Progenitor cell of endocrine pancreas (in vitro differentiated cells): ENCODE measurements around the gene LTBP2. TPM values are rescaled to one million over a fixed set of nuclear protein-coding genes. Genes with fewer than 3 reads are reported as not detected.
"Not testable (repeated sequence)": the region's sequence is repeated elsewhere in the genome, so short reads cannot be mapped to it uniquely, and the experiment has no call there.

Experiments
- DNase-seq: peaks from one replicate; pipeline ENCODE4 v3.0.0; 2021; ENCODE audit warnings: low spot score; ENCODE audit not compliant: unreplicated experiment
- H3K27ac Mint-ChIP-seq: 2 replicates; pipeline ENCODE4 v1.8.0; 2021; ENCODE audit warnings: mild to moderate bottlenecking, moderate library complexity, mixed read lengths
- H3K27me3 Mint-ChIP-seq: 2 replicates; pipeline ENCODE4 v1.8.0; 2021; ENCODE audit warnings: mixed read lengths
- H3K36me3 Mint-ChIP-seq: 2 replicates; pipeline ENCODE4 v1.8.0; 2022; ENCODE audit warnings: mixed read lengths; ENCODE audit not compliant: insufficient read depth
- H3K4me1 Mint-ChIP-seq: 2 replicates; pipeline ENCODE4 v1.8.0; 2021; ENCODE audit warnings: low read depth, mixed read lengths
- H3K4me3 Mint-ChIP-seq: 2 replicates; pipeline ENCODE4 v1.8.0; 2021; ENCODE audit warnings: low read depth, mild to moderate bottlenecking, moderate library complexity, mixed read lengths
- H3K9me3 Mint-ChIP-seq: 2 replicates; pipeline ENCODE4 v1.8.0; 2021; ENCODE audit warnings: low read depth, mixed read lengths
- CTCF ChIP-seq: fragments of 200-600 bp; sonication (generic); IDR thresholded peaks from one replicate; pipeline ENCODE4 v1.5.0; 2021; ENCODE audit warnings: antibody characterized with exemption, mild to moderate bottlenecking; ENCODE audit not compliant: unreplicated experiment
- total RNA-seq: library from RNA; stranded (reverse); gene quantifications from 2 replicates; pipeline ENCODE4 v1.2.1, GENCODE V29; 2021

Gene LTBP2
- total RNA-seq, 1 donor from 2014 or later: 0.79 TPM

DNA sequence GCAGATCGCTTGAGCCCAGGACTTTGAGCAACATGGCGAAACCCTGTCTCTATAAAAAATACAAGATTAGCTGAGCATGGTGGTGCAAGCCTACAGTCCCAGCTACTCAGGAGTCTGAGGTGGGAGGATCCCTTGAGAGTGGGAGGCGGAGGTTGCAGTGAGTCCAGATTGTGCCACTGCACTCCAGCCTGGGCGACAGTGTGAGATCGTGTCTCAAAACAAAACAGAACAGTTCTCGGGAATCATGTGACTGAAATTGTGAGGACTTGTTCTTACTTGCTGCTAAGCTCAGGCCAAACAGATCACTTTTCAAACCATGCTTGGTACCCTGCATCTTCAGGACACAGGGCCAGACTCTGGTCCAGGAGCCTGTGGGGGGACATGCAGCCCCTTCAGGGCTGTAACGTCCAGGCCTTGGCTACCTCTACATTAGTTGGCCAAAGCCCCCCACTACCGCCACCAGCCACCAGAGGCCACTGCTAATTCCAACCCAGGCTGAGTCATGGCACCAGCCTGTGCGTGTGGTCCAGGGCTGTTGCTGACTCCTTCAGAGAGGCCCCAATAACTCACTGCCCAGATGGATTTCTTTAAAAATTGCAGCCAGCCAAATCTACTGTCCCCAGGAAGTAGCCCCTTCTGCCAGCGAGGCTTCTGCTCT lies 152.6 kb downstream of the LTBP2 start:
- TF ChIP-seq CTCF: peak; percentile 59
- DNase-seq: peak; percentile 16
- H3K27me3 Mint-ChIP-seq: peaks cover 7% of the 10 kb centered on the region
- H3K36me3 Mint-ChIP-seq: peaks cover 5% of the 10 kb centered on the region
- no peak overlapping the region for H3K4me3 Mint-ChIP-seq
- H3K27ac Mint-ChIP-seq: no peak overlapping the region
- H3K4me1 Mint-ChIP-seq: no peaks in the 10 kb centered on the region
- peaks cover 4% of the 10 kb centered on the region for H3K9me3 Mint-ChIP-seq

DNA sequence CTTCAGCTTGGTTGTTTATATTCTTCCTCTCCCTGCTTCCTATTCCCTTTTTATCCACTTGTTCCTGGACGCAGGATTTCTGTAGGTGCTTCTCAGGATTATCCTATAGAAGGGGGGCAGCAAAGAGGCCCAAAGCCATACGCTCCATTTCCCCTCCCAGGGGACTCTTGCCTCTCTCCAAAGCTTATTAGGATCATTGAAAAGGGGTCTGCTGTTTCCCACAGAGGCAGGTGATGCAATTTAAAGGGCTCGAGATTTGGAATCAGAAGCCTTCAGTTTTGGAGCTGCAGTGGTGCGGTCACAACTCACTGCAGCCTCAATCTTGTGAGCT lies 154.5 kb downstream of the LTBP2 start:
- Mint-ChIP-seq H3K9me3 (peaks cover 9% of the 10 kb centered on the region), H3K36me3 (peaks cover 6% of the 10 kb centered on the region), H3K4me3 (no peak overlapping the region), H3K4me1 (no peaks in the 10 kb centered on the region), H3K27me3 (peaks cover 7% of the 10 kb centered on the region), H3K27ac (peak overlapping the region; percentile 67)
- no peak for DNase-seq
- TF ChIP-seq CTCF: no peak

DNA sequence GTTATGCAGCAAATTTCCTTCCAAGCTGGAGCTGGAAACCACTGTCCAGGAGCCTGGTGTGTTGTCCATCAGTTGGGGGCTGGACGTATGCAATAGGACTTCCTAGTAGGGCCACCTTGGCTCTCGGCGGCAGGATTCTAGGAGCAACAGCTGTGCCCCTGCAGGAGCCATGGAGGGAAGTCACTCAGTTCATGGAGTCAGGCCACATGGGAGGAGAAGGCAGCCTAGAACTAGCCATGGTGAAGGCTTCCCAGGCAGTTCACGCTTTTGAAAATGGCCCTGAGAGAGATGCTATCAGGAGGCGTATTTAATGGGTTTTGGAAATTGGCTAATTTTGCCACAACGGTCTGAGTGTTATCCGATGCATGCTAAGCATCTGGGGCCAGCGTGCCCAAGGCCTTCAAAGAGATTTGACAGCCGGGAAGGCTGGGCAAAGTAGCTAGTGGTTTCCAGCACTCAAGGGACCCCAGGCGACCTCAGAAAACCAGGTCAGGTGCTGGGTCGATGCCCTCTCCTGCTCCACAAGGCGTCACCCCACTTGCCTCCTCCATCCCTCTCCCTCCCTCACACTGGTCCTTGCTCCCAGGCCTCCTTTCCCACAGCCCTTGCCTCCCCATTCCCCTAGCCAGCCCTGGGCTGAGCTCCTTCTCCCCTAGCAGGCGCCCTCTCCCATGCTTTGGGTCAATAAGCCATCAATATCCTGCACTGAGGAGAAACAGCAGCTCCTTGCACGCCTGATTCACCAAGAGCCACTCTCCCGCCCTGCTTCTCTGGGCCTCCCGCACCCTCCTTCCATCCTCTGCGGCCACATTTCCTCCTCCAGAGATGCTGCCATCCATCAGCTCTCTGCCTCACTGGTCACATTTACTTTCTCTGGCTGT lies 155.1 kb downstream of the LTBP2 start:
- H3K27ac Mint-ChIP-seq: peak overlapping the region; percentile 67
- no peak for TF ChIP-seq CTCF
- no peak overlapping the region for H3K4me3 Mint-ChIP-seq
- H3K27me3 Mint-ChIP-seq: peaks cover 7% of the 10 kb centered on the region
- peaks cover 6% of the 10 kb centered on the region for H3K36me3 Mint-ChIP-seq
- H3K9me3 Mint-ChIP-seq: peaks cover 9% of the 10 kb centered on the region
- DNase-seq: no peak
- H3K4me1 Mint-ChIP-seq: no peaks in the 10 kb centered on the region

DNA sequence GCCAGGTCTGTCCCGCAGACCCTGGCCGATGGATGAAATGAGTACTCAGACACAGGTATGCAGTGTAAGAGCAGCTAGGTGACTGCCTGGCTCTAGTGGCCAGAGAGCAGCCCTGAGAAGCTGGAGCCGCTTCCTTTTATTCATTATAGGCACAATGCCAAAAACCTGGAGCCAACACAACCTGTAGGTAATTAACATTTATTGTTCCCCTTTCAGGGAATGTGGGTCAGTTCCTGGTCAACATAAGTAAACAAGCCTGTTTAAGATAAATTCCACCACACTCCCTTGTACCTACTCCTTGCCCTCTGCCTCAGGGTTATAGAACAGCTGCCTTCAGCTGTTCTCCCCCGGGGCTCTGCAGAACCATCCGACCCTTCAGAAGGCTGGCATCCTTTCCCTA lies 157.6 kb downstream of the LTBP2 start:
- H3K36me3 Mint-ChIP-seq, H3K4me1 Mint-ChIP-seq, H3K9me3 Mint-ChIP-seq, H3K27ac Mint-ChIP-seq, H3K27me3 Mint-ChIP-seq, H3K4me3 Mint-ChIP-seq, DNase-seq: not testable (repeated sequence)

Other genes with a start within 250 kb of the LTBP2 start
- 0.29 and 0.34 TPM in 2 replicates for gene SYNDIG1L, start 186.0 kb downstream of the LTBP2 start, total RNA-seq
- gene NPC2, start 118.9 kb downstream of the LTBP2 start, total RNA-seq: 177 and 186 TPM in 2 replicates
- 34.0 and 37.2 TPM in 2 replicates for gene ISCA2, start 118.5 kb downstream of the LTBP2 start, total RNA-seq
- gene AREL1, start 100.8 kb upstream of the LTBP2 start, total RNA-seq: 44.0 and 55.1 TPM in 2 replicates
- gene FCF1, start 100.9 kb upstream of the LTBP2 start, total RNA-seq: 48.8 and 51.3 TPM in 2 replicates
- 119 and 128 TPM in 2 replicates for gene YLPM1, start 151.1 kb upstream of the LTBP2 start, total RNA-seq